Measurements from ENCODE around the gene RAI2.

DNA sequence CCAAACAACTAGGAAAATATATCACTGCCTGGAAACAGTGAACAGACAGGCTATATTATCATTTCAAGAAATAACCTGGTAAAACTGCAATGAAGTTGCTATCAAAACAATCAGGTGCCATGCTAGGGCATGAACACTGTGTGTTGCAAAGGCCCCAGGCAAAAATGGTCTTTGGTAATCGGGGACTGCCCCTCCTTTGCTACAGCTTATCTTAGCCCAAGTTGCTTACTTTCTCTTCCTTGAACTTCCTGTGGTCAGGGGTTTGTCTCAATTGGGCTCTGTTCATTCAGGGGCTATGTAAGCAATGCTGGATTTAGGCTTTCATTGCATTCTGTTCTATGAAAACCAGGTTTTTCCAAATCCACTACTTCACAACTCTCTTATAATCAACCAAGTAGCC, 93.4 kb downstream of the RAI2 start:
- TF ChIP-seq EZH2 (IDR thresholded peaks at IDR 0.05) (no peak), POLR2AphosphoS5 (IDR thresholded peaks at IDR 0.05; ENCODE audit: borderline replicate concordance, low read depth, low read length) (no peak), FOXP2 (optimal IDR thresholded peaks at IDR 0.05; ENCODE audit: control extremely low read depth, extremely low read length, insufficient read depth) (no peak)
